Gastroesophageal sphincter (tissue), 3 donors: ENCODE results near the gene GPS1.

Experiments used
- POLR2A ChIP-seq, 2 donors: fragments of 450-650 bp; IDR thresholded peaks; one replicate each; pipeline ENCODE4 v1.6.1; 2017; ENCODE audit warnings: antibody characterized with exemption in 2 of 2, mild to moderate bottlenecking in 2 of 2, moderate library complexity in 1 of 2
- TF ChIP-seq, protein P1 (sequence below), 4 experiments: fragments of 200-600 bp in 2 of 4; fragments of 450-650 bp in 2 of 4; sonication (generic) in 1 of 4; IDR thresholded peaks; one replicate each; pipeline ENCODE4 v1.5.1; 2017 to 2019; ENCODE audit warnings: antibody characterized with exemption in 4 of 4, mild to moderate bottlenecking in 2 of 4, moderate library complexity in 2 of 4

DNA sequence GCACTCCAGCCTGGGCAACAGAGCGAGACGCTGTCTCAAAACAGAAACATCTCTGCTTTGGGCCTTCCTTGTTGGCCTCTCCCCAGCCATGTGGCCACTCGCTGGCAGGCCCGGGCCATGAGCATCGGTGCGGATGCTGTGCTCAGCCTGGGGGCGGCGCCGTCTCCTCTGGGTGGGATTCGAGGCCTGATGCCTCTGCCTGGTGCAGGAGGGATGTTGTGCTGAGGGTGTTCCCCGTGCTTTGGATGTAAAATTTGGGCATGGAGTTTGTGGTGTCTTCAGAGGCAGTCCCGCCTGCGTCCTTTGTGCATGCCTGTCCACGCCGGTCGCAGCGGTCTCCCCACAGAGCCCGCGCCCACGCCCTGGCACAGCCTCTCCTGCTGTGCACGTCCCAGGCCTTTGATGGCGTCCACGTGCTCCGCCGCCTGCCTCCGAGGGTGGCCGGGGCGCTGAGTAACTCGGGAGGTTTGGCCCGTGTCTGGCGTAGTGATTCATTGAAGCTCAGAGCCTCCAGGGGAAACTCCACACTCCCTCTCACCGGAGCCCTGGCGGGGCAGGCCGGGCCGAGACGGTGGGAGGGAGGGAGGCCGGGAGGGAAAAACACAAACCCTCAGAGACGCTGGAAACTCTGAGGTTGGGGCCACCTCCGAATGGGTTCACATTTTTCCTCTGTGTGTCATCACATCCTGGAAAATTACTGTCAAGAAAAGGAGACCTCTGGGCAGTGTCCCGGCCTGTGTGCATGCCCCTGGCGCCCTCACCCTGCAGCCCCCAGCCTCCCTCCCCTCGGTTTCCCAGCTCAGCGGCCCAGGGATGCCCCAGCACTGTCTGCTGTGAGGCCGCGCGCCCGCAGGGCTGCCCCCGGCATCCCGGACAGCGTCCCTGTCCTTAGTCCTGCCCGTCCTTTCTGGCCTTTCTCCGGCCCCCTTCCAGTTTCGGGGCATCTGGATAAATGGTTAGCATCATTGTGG is 48.0 kb upstream of the GPS1 start:
- no peak for TF ChIP-seq POLR2A (IDR thresholded peaks at IDR 0.05)
- TF ChIP-seq, protein P1, sequence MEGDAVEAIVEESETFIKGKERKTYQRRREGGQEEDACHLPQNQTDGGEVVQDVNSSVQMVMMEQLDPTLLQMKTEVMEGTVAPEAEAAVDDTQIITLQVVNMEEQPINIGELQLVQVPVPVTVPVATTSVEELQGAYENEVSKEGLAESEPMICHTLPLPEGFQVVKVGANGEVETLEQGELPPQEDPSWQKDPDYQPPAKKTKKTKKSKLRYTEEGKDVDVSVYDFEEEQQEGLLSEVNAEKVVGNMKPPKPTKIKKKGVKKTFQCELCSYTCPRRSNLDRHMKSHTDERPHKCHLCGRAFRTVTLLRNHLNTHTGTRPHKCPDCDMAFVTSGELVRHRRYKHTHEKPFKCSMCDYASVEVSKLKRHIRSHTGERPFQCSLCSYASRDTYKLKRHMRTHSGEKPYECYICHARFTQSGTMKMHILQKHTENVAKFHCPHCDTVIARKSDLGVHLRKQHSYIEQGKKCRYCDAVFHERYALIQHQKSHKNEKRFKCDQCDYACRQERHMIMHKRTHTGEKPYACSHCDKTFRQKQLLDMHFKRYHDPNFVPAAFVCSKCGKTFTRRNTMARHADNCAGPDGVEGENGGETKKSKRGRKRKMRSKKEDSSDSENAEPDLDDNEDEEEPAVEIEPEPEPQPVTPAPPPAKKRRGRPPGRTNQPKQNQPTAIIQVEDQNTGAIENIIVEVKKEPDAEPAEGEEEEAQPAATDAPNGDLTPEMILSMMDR (IDR thresholded peaks at IDR 0.05) = no peak
